K562 (cell line): Measurements from ENCODE around the gene NUSAP1. TPM values are rescaled to one million over a fixed set of nuclear protein-coding genes. Genes with fewer than 3 reads are reported as not detected.
A peak's percentile ranks its signal among the peaks of the same experiment; 100 is the strongest.

Experiments used
- BRCA1 ChIP-seq, 2 experiments: fragments of 450-650 bp in 1 of 2; sonication (generic) in 1 of 2; formaldehyde crosslinking in 1 of 2; IDR thresholded peaks; 2 replicates each; pipeline versions ENCODE4 v1.5.0 to v1.6.1; 2017 to 2020; ENCODE audit warnings: mild to moderate bottlenecking in 1 of 2, missing genetic modification reagents in 1 of 2
- CAMTA2 ChIP-seq: fragments of 250-450 bp; sonication (Bioruptor Pico); conservative IDR thresholded peaks from 2 replicates; pipeline ENCODE4 v1.5.1; 2022
- HNRNPLL ChIP-seq: fragments of 200-400 bp; formaldehyde crosslinking; IDR thresholded peaks from 2 replicates; pipeline ENCODE4 v1.6.1; 2017; ENCODE audit warnings: low read length, low read depth, mild to moderate bottlenecking; ENCODE audit not compliant: poor library complexity, severe bottlenecking
- KLF6 ChIP-seq: fragments of 250-450 bp; sonication (Bioruptor Pico); IDR thresholded peaks from 2 replicates; pipeline ENCODE4 v1.4.0; 2020; ENCODE audit warnings: mild to moderate bottlenecking, moderate library complexity, borderline replicate concordance
- MLX ChIP-seq, 2 experiments: fragments of 450-650 bp in 1 of 2; sonication (generic) in 1 of 2; formaldehyde crosslinking; conservative IDR thresholded peaks; 2 replicates each; pipeline versions ENCODE4 v1.4.0 to v1.8.1; 2020 to 2022; ENCODE audit warnings: mild to moderate bottlenecking in 1 of 2, missing genetic modification reagents in 1 of 2
- PCBP1 ChIP-seq: fragments of 200-400 bp; formaldehyde crosslinking; IDR thresholded peaks from 2 replicates; pipeline ENCODE4 v1.6.1; 2018; ENCODE audit warnings: mild to moderate bottlenecking, low read depth, low read length; ENCODE audit not compliant: poor library complexity, severe bottlenecking
- SAP30 ChIP-seq: fragments of 200-600 bp; sonication (generic); IDR thresholded peaks from 2 replicates; pipeline ENCODE4 v1.6.1; 2012; ENCODE audit warnings: borderline replicate concordance, low read depth, mild to moderate bottlenecking, moderate library complexity, low read length, control low read depth, inconsistent platforms; ENCODE audit not compliant: insufficient read depth, poor library complexity, severe bottlenecking
- TAF15 ChIP-seq: fragments of 200-400 bp; formaldehyde crosslinking; IDR thresholded peaks from 2 replicates; pipeline ENCODE4 v1.6.1; 2017; ENCODE audit warnings: mild to moderate bottlenecking, low read depth, low read length, moderate library complexity
- TFAP4 ChIP-seq: sonication (generic); formaldehyde crosslinking; IDR thresholded peaks from 2 replicates; pipeline ENCODE4 v1.8.0; 2022; ENCODE audit warnings: missing genetic modification reagents, mild to moderate bottlenecking, moderate library complexity, borderline replicate concordance
- XRCC4 ChIP-seq: IDR thresholded peaks from one replicate; pipeline ENCODE4 v1.6.1; 2011; ENCODE audit not compliant: insufficient read depth, insufficient read length; ENCODE audit errors: extremely low read depth
- polyA plus RNA-seq, 8 experiments: library from polyadenylated mRNA; depleted of rRNA in 4 of 8; stranded (reverse) in 5 of 8; unstranded in 3 of 8; fragments of >200 nt; fragmentation: Nextera tagmentation in 2 of 8; fragmentation: Illumina TruSeq in 1 of 8; extraction: Ambion mirVana in 2 of 8; extraction: Trizol in 1 of 8; gene quantifications; 2 replicates each; pipeline versions ENCODE4 v1.2.1 to v1.2.3, GENCODE V29; 2011 to 2014; ENCODE audit warnings: inconsistent platforms in 1 of 8, missing spikeins in 1 of 8
- total RNA-seq, 7 experiments: library from RNA; depleted of rRNA in 6 of 7; stranded (reverse); fragments of >200 nt in 6 of 7; fragmentation: Illumina TruSeq in 2 of 7; extraction: Trizol in 2 of 7; gene quantifications; 2 replicates each; pipeline versions ENCODE4 v1.2.1 to v1.2.3, GENCODE V29; 2011 to 2021; ENCODE audit warnings: low replicate concordance in 1 of 7
- TF ChIP-seq, protein P1 (sequence below): fragments of 200-800 bp; sonication (Bioruptor generic); IDR thresholded peaks from 2 replicates; pipeline ENCODE4 v1.6.1; 2016; ENCODE audit warnings: missing genetic modification characterization, missing compliant biosample characterization
- TF ChIP-seq, protein P2 (sequence below): sonication (generic); formaldehyde crosslinking; IDR thresholded peaks from 2 replicates; pipeline ENCODE4 v1.9.0; 2022; ENCODE audit warnings: mild to moderate bottlenecking, missing genetic modification reagents
- TF ChIP-seq, protein P3 (sequence below), 2 experiments: fragments of 150-350 bp in 1 of 2; IDR thresholded peaks; 2 replicates each; pipeline ENCODE4 v1.6.1; 2012 to 2016; ENCODE audit warnings: low read depth in 2 of 2, low read length in 2 of 2, mild to moderate bottlenecking in 1 of 2, moderate library complexity in 1 of 2

NUSAP1 gene
- total and polyA plus RNA-seq, 9 of the 15 experiments (the other 6 are each of a cell fraction or from before 2014, with no cell fraction given): 119 to 266 (median 227) TPM

DNA sequence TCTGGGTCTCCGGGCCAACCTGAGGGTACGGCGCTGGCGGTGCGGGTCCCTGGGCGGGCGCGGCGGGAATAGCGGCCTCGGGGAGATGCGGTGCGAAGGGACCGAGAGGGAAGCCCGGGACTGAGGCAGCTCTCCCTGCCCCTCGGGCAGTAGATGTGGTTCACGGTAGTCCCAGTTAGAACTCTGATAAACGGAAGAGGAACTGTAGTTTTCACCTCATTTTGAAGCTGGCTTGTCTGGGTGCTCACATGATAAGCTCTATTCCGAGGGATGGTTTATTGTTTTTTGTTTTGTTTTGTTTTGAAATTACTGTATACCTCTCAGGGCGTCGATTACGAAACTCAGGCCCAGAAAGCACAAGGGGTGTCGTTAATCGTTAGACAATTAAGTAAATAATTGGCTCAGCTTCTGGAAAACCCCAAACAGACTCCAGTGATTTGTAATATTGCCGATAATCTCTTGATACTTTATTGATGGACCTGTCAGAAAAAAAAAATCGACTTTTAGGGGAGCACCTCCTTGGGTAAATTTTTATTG lies 413 bp downstream of the NUSAP1 start (continued):
- TF ChIP-seq, protein P1, sequence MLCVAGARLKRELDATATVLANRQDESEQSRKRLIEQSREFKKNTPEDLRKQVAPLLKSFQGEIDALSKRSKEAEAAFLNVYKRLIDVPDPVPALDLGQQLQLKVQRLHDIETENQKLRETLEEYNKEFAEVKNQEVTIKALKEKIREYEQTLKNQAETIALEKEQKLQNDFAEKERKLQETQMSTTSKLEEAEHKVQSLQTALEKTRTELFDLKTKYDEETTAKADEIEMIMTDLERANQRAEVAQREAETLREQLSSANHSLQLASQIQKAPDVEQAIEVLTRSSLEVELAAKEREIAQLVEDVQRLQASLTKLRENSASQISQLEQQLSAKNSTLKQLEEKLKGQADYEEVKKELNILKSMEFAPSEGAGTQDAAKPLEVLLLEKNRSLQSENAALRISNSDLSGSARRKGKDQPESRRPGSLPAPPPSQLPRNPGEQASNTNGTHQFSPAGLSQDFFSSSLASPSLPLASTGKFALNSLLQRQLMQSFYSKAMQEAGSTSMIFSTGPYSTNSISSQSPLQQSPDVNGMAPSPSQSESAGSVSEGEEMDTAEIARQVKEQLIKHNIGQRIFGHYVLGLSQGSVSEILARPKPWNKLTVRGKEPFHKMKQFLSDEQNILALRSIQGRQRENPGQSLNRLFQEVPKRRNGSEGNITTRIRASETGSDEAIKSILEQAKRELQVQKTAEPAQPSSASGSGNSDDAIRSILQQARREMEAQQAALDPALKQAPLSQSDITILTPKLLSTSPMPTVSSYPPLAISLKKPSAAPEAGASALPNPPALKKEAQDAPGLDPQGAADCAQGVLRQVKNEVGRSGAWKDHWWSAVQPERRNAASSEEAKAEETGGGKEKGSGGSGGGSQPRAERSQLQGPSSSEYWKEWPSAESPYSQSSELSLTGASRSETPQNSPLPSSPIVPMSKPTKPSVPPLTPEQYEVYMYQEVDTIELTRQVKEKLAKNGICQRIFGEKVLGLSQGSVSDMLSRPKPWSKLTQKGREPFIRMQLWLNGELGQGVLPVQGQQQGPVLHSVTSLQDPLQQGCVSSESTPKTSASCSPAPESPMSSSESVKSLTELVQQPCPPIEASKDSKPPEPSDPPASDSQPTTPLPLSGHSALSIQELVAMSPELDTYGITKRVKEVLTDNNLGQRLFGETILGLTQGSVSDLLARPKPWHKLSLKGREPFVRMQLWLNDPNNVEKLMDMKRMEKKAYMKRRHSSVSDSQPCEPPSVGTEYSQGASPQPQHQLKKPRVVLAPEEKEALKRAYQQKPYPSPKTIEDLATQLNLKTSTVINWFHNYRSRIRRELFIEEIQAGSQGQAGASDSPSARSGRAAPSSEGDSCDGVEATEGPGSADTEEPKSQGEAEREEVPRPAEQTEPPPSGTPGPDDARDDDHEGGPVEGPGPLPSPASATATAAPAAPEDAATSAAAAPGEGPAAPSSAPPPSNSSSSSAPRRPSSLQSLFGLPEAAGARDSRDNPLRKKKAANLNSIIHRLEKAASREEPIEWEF (CRISPR knock-in tag): no peak
- TF ChIP-seq HNRNPLL: peak; percentile 38
- TF ChIP-seq PCBP1: no peak
- TF ChIP-seq KLF6: no peak
- TF ChIP-seq MLX (CRISPR knock-in tag; conservative IDR thresholded peaks at IDR 0.05): no peak
- TF ChIP-seq, protein P2, sequence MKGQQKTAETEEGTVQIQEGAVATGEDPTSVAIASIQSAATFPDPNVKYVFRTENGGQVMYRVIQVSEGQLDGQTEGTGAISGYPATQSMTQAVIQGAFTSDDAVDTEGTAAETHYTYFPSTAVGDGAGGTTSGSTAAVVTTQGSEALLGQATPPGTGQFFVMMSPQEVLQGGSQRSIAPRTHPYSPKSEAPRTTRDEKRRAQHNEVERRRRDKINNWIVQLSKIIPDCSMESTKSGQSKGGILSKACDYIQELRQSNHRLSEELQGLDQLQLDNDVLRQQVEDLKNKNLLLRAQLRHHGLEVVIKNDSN: no peak
- TF ChIP-seq CAMTA2 (CRISPR knock-in tag): no peak
- no peak for TF ChIP-seq BRCA1 (IDR thresholded peaks at IDR 0.05)
- no peak for TF ChIP-seq BRCA1 (CRISPR knock-in tag; IDR thresholded peaks at IDR 0.05)
- TF ChIP-seq XRCC4: no peak
- TF ChIP-seq TAF15: no peak
- TF ChIP-seq SAP30: no peak
- 0 out of 2 replicates have a peak, but pooled peaks have one; percentile 3 for TF ChIP-seq TFAP4 (CRISPR knock-in tag)
- TF ChIP-seq, protein P3, sequence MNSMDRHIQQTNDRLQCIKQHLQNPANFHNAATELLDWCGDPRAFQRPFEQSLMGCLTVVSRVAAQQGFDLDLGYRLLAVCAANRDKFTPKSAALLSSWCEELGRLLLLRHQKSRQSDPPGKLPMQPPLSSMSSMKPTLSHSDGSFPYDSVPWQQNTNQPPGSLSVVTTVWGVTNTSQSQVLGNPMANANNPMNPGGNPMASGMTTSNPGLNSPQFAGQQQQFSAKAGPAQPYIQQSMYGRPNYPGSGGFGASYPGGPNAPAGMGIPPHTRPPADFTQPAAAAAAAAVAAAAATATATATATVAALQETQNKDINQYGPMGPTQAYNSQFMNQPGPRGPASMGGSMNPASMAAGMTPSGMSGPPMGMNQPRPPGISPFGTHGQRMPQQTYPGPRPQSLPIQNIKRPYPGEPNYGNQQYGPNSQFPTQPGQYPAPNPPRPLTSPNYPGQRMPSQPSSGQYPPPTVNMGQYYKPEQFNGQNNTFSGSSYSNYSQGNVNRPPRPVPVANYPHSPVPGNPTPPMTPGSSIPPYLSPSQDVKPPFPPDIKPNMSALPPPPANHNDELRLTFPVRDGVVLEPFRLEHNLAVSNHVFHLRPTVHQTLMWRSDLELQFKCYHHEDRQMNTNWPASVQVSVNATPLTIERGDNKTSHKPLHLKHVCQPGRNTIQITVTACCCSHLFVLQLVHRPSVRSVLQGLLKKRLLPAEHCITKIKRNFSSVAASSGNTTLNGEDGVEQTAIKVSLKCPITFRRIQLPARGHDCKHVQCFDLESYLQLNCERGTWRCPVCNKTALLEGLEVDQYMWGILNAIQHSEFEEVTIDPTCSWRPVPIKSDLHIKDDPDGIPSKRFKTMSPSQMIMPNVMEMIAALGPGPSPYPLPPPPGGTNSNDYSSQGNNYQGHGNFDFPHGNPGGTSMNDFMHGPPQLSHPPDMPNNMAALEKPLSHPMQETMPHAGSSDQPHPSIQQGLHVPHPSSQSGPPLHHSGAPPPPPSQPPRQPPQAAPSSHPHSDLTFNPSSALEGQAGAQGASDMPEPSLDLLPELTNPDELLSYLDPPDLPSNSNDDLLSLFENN (IDR thresholded peaks at IDR 0.05; ENCODE audit: low read depth in 2 of 2, low read length in 2 of 2): no peak
